KMS-11 (cell line): ENCODE results near the gene PALLD.

Experiments
- H2AFZ ChIP-seq: fragments of 200-600 bp; sonication (generic); 2 replicates; pipeline ENCODE4 v1.6.1; 2016; ENCODE audit warnings: antibody characterized with exemption, mixed run types, low read depth
- H3K27ac ChIP-seq: fragments of 200-600 bp; sonication (generic); 2 replicates; pipeline ENCODE4 v1.6.1; 2016; ENCODE audit warnings: mild to moderate bottlenecking, mixed run types
- H3K27me3 ChIP-seq: fragments of 200-600 bp; sonication (generic); 2 replicates; pipeline ENCODE4 v1.6.1; 2017; ENCODE audit warnings: mild to moderate bottlenecking, low read depth, mixed run types, moderate library complexity; ENCODE audit not compliant: insufficient read depth
- H3K36me3 ChIP-seq: fragments of 200-600 bp; sonication (generic); 2 replicates; pipeline ENCODE4 v1.6.1; 2017; ENCODE audit warnings: mild to moderate bottlenecking, mixed run types; ENCODE audit not compliant: insufficient read depth
- H3K4me1 ChIP-seq: fragments of 200-600 bp; sonication (generic); 2 replicates; pipeline ENCODE4 v1.6.1; 2016; ENCODE audit warnings: mild to moderate bottlenecking, low read depth, mixed run types; ENCODE audit not compliant: poor library complexity, severe bottlenecking
- H3K4me2 ChIP-seq: fragments of 200-600 bp; sonication (generic); 2 replicates; pipeline ENCODE4 v1.7.0; 2016; ENCODE audit warnings: mild to moderate bottlenecking, mixed run types
- H3K4me3 ChIP-seq: fragments of 200-600 bp; sonication (generic); IDR thresholded peaks from 2 replicates; pipeline ENCODE4 v1.6.1; 2017; ENCODE audit warnings: low read depth, low read length, mixed read lengths; ENCODE audit not compliant: insufficient read depth
- H3K79me2 ChIP-seq: fragments of 200-600 bp; sonication (generic); 2 replicates; pipeline ENCODE4 v1.6.1; 2016; ENCODE audit warnings: low read depth, mixed run types; ENCODE audit not compliant: insufficient read depth
- H3K9ac ChIP-seq: fragments of 200-600 bp; sonication (generic); 2 replicates; pipeline ENCODE4 v1.6.1; 2016; ENCODE audit warnings: mild to moderate bottlenecking, mixed run types
- H4K20me1 ChIP-seq: fragments of 200-600 bp; sonication (generic); 2 replicates; pipeline ENCODE4 v1.6.1; 2016; ENCODE audit warnings: mild to moderate bottlenecking, mixed run types; ENCODE audit not compliant: insufficient read depth
- CTCF ChIP-seq: fragments of 200-600 bp; sonication (generic); conservative IDR thresholded peaks from 2 replicates; pipeline ENCODE4 v1.6.1; 2017; ENCODE audit warnings: low read depth, mild to moderate bottlenecking, antibody characterized with exemption, low read length, moderate library complexity, mixed read lengths

The PALLD gene

DNA sequence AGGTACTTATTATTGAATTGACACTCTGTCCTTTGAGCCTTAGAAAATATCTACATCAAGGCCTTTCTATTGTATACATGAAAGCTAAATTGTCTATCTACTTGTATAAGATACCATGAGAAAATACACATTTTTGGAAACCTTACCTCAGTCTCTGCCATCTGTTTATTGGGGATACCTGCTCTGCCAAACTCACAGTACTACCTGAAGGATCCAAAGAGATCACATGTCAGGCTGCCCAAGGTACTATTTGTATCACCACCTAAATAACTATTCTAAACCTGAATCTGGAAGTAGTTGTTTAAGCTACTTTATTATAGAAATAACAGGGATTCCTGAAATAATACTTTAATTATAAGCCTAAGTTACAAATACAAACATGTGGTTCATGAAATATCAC, 126.2 kb downstream of the PALLD start:
- Histone ChIP-seq H3K4me2 (no peak overlapping the region), H3K27ac (no peak overlapping the region), H3K36me3 (no peaks in the 10 kb centered on the region), H2AFZ (no peak overlapping the region), H3K4me1 (peaks cover 10% of the 10 kb centered on the region), H3K9ac (no peak overlapping the region), H4K20me1 (no peaks in the 10 kb centered on the region), H3K27me3 (no peaks in the 10 kb centered on the region), H3K4me3 (no peak overlapping the region), H3K79me2 (no peaks in the 10 kb centered on the region)
- TF ChIP-seq CTCF: no peak

DNA sequence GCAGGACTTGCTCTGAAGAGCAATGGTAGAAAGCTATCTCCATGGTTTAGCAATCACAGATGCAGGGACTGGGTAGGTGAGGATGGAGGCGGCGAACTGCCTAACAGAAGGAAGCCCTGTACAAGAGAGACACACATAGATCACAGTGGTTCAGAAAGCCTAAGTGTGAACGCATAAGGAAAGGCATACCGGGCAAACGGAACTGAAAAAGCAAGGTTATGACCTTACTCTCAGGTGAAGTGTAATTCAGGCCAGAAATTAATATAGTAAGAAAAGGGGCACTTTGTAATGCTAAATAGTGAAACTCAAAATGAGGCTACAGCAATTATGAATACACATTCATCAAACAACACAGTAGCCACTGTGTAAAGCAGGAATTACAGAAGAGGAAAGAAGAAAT, 126.6 kb downstream of the PALLD start:
- Histone ChIP-seq H3K4me1 (peaks cover 15% of the 10 kb centered on the region), H3K9ac (no peak overlapping the region), H3K79me2 (no peaks in the 10 kb centered on the region), H3K27ac (no peak overlapping the region), H3K27me3 (no peaks in the 10 kb centered on the region), H4K20me1 (no peaks in the 10 kb centered on the region), H3K4me3 (no peak overlapping the region), H2AFZ (no peak overlapping the region), H3K4me2 (no peak overlapping the region), H3K36me3 (no peaks in the 10 kb centered on the region)
- TF ChIP-seq CTCF: no peak

GRCh38 chr4:168628251-168628650, 131.4 kb downstream of the PALLD start:
- H4K20me1 ChIP-seq: no peaks in the 10 kb centered on the region
- H3K27ac ChIP-seq: no peak overlapping the region
- peaks cover 44% of the 10 kb centered on the region for H3K4me1 ChIP-seq
- TF ChIP-seq CTCF: no peak
- H3K4me2 ChIP-seq: peak overlapping the region; percentile 33; the same call in 1 of the 2 replicates
- H3K27me3 ChIP-seq: no peaks in the 10 kb centered on the region
- H3K36me3 ChIP-seq: no peaks in the 10 kb centered on the region
- no peak overlapping the region for H2AFZ ChIP-seq
- no peak overlapping the region for H3K4me3 ChIP-seq
- no peak overlapping the region for H3K9ac ChIP-seq
- H3K79me2 ChIP-seq: no peaks in the 10 kb centered on the region

DNA sequence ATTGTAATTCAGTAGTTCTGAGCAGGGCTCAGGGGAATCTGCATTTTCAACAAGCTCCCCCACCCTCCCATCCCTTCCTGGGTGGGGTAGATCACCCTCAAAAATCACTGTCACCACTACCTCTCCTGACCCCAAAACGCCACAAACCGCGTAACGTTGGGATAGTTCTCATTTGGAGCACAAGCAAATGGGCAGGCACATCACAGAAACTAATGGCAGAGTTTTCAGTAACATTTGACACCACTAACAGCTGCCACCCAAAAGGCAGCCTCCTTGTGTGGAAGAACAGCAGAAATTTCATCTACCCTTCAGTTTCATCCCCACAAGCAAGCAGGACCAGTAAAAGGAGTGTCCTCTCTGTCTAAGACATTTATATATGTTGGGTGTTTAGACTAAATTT, 132.7 kb downstream of the PALLD start:
- no peak overlapping the region for H3K4me2 ChIP-seq
- no peaks in the 10 kb centered on the region for H3K36me3 ChIP-seq
- TF ChIP-seq CTCF: no peak
- no peak overlapping the region for H2AFZ ChIP-seq
- no peaks in the 10 kb centered on the region for H3K79me2 ChIP-seq
- peaks cover 57% of the 10 kb centered on the region for H3K4me1 ChIP-seq
- no peaks in the 10 kb centered on the region for H4K20me1 ChIP-seq
- H3K9ac ChIP-seq: no peak overlapping the region
- H3K27me3 ChIP-seq: no peaks in the 10 kb centered on the region
- H3K27ac ChIP-seq: no peak overlapping the region
- no peak overlapping the region for H3K4me3 ChIP-seq
